Sigmoid colon (tissue), 3 donors: ENCODE measurements around the gene FN3KRP.

ENCODE experiments used
- CTCF ChIP-seq, 4 experiments: fragments of 450-650 bp in 3 of 4; fragments of 200-600 bp in 1 of 4; IDR thresholded peaks; one replicate each; pipeline ENCODE4 v1.5.1; 2016 to 2019; ENCODE audit warnings: antibody characterized with exemption in 4 of 4, mild to moderate bottlenecking in 3 of 4, moderate library complexity in 2 of 4
- POLR2A ChIP-seq, 2 donors: fragments of 450-650 bp; IDR thresholded peaks; one replicate each; pipeline ENCODE4 v1.6.1; 2016; ENCODE audit warnings: antibody characterized with exemption in 2 of 2, mild to moderate bottlenecking in 2 of 2, moderate library complexity in 2 of 2

DNA sequence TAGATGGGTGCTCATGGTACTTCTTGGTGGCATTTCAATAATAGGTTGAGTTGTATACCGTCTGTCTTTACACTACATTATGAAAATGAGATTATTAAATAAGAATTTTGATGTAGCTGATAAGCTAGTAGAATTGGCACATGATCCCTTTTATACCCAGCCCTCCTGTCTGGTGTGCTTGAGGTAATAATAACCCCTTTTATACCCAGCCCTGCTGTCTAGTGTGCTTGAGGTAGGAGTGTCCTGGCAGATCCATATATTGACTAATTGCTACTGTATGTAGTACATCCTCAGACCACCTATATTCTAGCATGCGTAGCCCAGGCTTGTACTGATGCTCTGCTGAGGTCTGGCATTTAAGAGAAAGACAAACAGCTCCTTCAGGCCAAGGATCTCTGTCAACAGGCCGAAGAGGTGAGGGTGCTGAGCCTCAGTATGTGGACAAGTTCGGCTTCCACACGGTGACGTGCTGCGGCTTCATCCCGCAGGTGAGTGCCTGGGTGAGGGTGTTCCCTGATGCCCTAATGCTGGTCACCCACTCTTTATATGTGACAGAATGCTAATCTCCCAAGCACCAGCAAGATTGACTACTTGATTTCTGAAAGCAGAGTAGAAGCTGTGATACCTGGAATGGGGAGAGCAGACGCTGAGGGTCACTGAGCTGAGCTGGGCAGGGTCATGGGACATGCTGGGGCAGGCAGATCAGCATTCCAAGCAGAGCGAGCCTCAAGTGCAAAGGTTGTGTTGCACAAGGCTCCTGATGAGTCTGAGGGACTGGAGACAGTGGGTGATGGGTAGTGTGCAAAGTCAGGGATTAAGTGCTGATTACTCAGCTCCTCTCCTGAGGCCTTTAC lies 24.6 kb downstream of the FN3KRP start:
- TF ChIP-seq POLR2A (IDR thresholded peaks at IDR 0.05) (no peak), CTCF (IDR thresholded peaks at IDR 0.05) (no peak)
